ENCODE data around the gene FDX1. TPM values are rescaled to one million over a fixed set of nuclear protein-coding genes. Genes with fewer than 3 reads are reported as not detected.

FDX1 gene
- total RNA-seq, 1 donor from 2014 or later: 26.3 TPM

GRCh38 chr11:110434952-110435779 lies 5.4 kb downstream of the FDX1 start:
- intact Hi-C loops (cut with micrococcal nuclease): loop anchor here (5.0 kb wide), 1 partner anchor 233 kb away; no protein-coding TSS in a partner anchor
- Histone ChIP-seq H3K36me3 (peaks cover 23% of the 10 kb centered on the region), H3K4me1 (peaks cover 56% of the 10 kb centered on the region), H3K27ac (replicated peaks) (no peak overlapping the region), H3K27me3 (ENCODE audit: low read depth) (no peaks in the 10 kb centered on the region), H3K4me3 (no peak overlapping the region), H3K9me3 (replicated peaks) (no peaks in the 10 kb centered on the region)
- DNase-seq: no peak
- no peak for TF ChIP-seq CTCF (IDR thresholded peaks at IDR 0.05; ENCODE audit: borderline replicate concordance)

- H3K9me3 ChIP-seq (replicated peaks): no peaks in the 10 kb centered on the region
- H3K4me1 ChIP-seq: peaks cover 47% of the 10 kb centered on the region
- H3K4me3 ChIP-seq: no peak overlapping the region
- H3K36me3 ChIP-seq: peaks cover 28% of the 10 kb centered on the region
- DNase-seq: no peak
- intact Hi-C loops (cut with micrococcal nuclease): no loop called here
- H3K27ac ChIP-seq (replicated peaks): no peak overlapping the region
- TF ChIP-seq CTCF (IDR thresholded peaks at IDR 0.05; ENCODE audit: borderline replicate concordance): no peak
- H3K27me3 ChIP-seq (ENCODE audit: low read depth): no peaks in the 10 kb centered on the region
Observed at GRCh38 chr11:110435780-110436717, 6.3 kb downstream of the FDX1 start.

- Histone ChIP-seq H3K36me3 (peaks cover 39% of the 10 kb centered on the region), H3K27ac (replicated peaks) (no peak overlapping the region), H3K4me3 (no peak overlapping the region), H3K27me3 (ENCODE audit: low read depth) (no peaks in the 10 kb centered on the region), H3K9me3 (replicated peaks) (no peaks in the 10 kb centered on the region), H3K4me1 (peaks cover 28% of the 10 kb centered on the region)
- no peak for DNase-seq
- intact Hi-C loops (cut with micrococcal nuclease): no loop called here
- TF ChIP-seq CTCF (IDR thresholded peaks at IDR 0.05; ENCODE audit: borderline replicate concordance): no peak
Observed at GRCh38 chr11:110438017-110438416, 8.3 kb downstream of the FDX1 start.

GRCh38 chr11:110445437-110445836 lies 15.7 kb downstream of the FDX1 start:
- Histone ChIP-seq H3K36me3 (peaks cover 16% of the 10 kb centered on the region), H3K4me3 (no peak overlapping the region), H3K4me1 (peaks cover 23% of the 10 kb centered on the region), H3K9me3 (replicated peaks) (no peaks in the 10 kb centered on the region), H3K27me3 (ENCODE audit: low read depth) (no peaks in the 10 kb centered on the region), H3K27ac (replicated peaks) (no peak overlapping the region)
- no peak for DNase-seq
- intact Hi-C loops (cut with micrococcal nuclease): no loop called here
- no peak for TF ChIP-seq CTCF (IDR thresholded peaks at IDR 0.05; ENCODE audit: borderline replicate concordance)

- no peaks in the 10 kb centered on the region for H3K9me3 ChIP-seq (replicated peaks)
- intact Hi-C loops (cut with micrococcal nuclease): no loop called here
- H3K27ac ChIP-seq (replicated peaks): no peak overlapping the region
Observed at GRCh38 chr11:110446061-110446460, 16.3 kb downstream of the FDX1 start.

More at GRCh38 chr11:110446061-110446460, 16.3 kb downstream of the FDX1 start:
- DNase-seq: no peak
- peaks cover 23% of the 10 kb centered on the region for H3K4me1 ChIP-seq
- H3K4me3 ChIP-seq: no peak overlapping the region
- TF ChIP-seq CTCF (IDR thresholded peaks at IDR 0.05; ENCODE audit: borderline replicate concordance): no peak
- H3K36me3 ChIP-seq: peaks cover 11% of the 10 kb centered on the region
- H3K27me3 ChIP-seq (ENCODE audit: low read depth): no peaks in the 10 kb centered on the region

Data from left ventricle myocardium inferior (tissue), 1 donor.